ENCODE data around the gene USP4.

USP4 gene

DNA sequence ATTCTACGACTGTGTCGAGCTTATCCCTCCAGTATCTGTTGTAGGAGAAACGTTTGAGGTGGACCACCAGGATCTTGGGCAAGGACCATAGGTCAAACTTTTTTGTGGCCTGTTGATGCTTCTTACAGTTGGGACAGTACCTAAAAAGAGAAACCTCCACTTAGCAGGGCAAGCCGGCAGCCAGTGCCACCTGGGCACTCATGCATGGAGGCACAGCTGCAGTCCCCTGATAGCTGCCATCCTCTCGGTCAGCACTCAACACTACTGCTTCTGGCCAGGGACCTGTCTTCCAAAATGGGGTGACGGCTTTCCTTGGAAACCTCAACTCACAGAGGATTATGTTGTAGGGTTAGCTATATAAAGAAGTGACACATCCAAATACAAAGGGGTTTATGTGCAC lies 55.9 kb downstream of the USP4 start:
- no peak overlapping the region for H3K27ac ChIP-seq (replicated peaks)
- no peaks in the 10 kb centered on the region for H3K27me3 ChIP-seq (ENCODE audit: insufficient read depth, poor library complexity, severe bottlenecking)
- DNase-seq (ENCODE audit: low read depth in 1 of 2, low spot score in 1 of 2) = no peak
- H3K4me3 ChIP-seq (replicated peaks; ENCODE audit: insufficient read depth, low read length) = no peak overlapping the region
- TF ChIP-seq SPI1 (IDR thresholded peaks at IDR 0.05; ENCODE audit: borderline replicate concordance, low read depth) = no peak
- TF ChIP-seq, protein P1, sequence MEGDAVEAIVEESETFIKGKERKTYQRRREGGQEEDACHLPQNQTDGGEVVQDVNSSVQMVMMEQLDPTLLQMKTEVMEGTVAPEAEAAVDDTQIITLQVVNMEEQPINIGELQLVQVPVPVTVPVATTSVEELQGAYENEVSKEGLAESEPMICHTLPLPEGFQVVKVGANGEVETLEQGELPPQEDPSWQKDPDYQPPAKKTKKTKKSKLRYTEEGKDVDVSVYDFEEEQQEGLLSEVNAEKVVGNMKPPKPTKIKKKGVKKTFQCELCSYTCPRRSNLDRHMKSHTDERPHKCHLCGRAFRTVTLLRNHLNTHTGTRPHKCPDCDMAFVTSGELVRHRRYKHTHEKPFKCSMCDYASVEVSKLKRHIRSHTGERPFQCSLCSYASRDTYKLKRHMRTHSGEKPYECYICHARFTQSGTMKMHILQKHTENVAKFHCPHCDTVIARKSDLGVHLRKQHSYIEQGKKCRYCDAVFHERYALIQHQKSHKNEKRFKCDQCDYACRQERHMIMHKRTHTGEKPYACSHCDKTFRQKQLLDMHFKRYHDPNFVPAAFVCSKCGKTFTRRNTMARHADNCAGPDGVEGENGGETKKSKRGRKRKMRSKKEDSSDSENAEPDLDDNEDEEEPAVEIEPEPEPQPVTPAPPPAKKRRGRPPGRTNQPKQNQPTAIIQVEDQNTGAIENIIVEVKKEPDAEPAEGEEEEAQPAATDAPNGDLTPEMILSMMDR (IDR thresholded peaks at IDR 0.05; ENCODE audit: insufficient read depth, low read length) = no peak
- TF ChIP-seq, protein P2, sequence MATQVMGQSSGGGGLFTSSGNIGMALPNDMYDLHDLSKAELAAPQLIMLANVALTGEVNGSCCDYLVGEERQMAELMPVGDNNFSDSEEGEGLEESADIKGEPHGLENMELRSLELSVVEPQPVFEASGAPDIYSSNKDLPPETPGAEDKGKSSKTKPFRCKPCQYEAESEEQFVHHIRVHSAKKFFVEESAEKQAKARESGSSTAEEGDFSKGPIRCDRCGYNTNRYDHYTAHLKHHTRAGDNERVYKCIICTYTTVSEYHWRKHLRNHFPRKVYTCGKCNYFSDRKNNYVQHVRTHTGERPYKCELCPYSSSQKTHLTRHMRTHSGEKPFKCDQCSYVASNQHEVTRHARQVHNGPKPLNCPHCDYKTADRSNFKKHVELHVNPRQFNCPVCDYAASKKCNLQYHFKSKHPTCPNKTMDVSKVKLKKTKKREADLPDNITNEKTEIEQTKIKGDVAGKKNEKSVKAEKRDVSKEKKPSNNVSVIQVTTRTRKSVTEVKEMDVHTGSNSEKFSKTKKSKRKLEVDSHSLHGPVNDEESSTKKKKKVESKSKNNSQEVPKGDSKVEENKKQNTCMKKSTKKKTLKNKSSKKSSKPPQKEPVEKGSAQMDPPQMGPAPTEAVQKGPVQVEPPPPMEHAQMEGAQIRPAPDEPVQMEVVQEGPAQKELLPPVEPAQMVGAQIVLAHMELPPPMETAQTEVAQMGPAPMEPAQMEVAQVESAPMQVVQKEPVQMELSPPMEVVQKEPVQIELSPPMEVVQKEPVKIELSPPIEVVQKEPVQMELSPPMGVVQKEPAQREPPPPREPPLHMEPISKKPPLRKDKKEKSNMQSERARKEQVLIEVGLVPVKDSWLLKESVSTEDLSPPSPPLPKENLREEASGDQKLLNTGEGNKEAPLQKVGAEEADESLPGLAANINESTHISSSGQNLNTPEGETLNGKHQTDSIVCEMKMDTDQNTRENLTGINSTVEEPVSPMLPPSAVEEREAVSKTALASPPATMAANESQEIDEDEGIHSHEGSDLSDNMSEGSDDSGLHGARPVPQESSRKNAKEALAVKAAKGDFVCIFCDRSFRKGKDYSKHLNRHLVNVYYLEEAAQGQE (IDR thresholded peaks at IDR 0.05; ENCODE audit: insufficient replicate concordance, low read depth) = no peak
- TF ChIP-seq GABPA (IDR thresholded peaks at IDR 0.05; ENCODE audit: low read depth) = no peak

DNA sequence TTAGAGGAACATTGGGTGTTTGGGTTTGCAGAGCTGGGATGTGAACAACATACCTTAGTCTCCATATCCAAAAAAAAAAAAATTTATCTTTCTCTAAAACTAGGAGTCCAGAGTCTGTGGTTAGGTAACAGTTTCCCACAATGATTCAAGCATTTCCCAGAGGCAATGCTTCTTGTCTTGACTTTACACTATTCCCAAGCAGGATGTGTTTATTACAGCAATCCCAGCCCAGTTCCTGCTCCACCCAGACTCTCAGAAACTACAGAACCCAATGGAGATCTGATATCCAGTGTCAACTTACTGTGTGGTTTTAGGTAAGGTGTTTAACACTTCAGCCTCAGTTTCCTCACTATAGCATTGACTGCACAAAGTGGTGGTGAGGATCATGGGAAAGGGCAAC lies 60.5 kb downstream of the USP4 start:
- no peak overlapping the region for H3K4me3 ChIP-seq (replicated peaks; ENCODE audit: insufficient read depth, low read length)
- TF ChIP-seq GABPA (IDR thresholded peaks at IDR 0.05; ENCODE audit: low read depth) = no peak
- no peak for TF ChIP-seq POLR2AphosphoS5 (IDR thresholded peaks at IDR 0.05; ENCODE audit: low read depth)
- TF ChIP-seq SPI1 (IDR thresholded peaks at IDR 0.05; ENCODE audit: borderline replicate concordance, low read depth) = no peak
- TF ChIP-seq, protein P1 (IDR thresholded peaks at IDR 0.05; ENCODE audit: insufficient read depth, low read length) = no peak
- TF ChIP-seq, protein P2 (IDR thresholded peaks at IDR 0.05; ENCODE audit: insufficient replicate concordance, low read depth) = no peak
- no peaks in the 10 kb centered on the region for H3K27me3 ChIP-seq (ENCODE audit: insufficient read depth, poor library complexity, severe bottlenecking)
- DNase-seq (ENCODE audit: low read depth in 1 of 2, low spot score in 1 of 2) = no peak
- H3K27ac ChIP-seq (replicated peaks) = no peak overlapping the region

DNA sequence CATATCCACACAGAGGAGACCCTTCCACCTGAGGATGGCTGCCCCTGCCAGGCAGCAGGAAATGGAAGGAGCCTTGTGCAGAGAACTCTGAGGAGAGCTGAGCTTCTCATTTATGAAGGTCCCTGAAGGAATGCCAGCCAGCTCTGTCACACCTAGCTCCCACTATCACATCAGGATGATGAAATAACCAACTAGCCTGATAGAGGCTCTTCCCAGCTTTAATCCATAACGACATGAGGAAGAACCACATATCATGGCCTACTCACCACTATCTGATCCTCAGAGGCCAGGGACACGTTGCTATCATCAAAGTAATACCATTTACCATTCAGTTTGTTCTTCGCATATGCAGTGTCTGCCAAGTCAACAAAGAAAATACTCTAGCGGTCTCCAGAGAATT lies 61.3 kb downstream of the USP4 start:
- no peak overlapping the region for H3K27ac ChIP-seq (replicated peaks)
- DNase-seq (ENCODE audit: low read depth in 1 of 2, low spot score in 1 of 2) = no peak
- H3K27me3 ChIP-seq (ENCODE audit: insufficient read depth, poor library complexity, severe bottlenecking) = no peaks in the 10 kb centered on the region
- H3K4me3 ChIP-seq (replicated peaks; ENCODE audit: insufficient read depth, low read length) = no peak overlapping the region
- TF ChIP-seq, protein P1 (IDR thresholded peaks at IDR 0.05; ENCODE audit: insufficient read depth, low read length) = no peak
- TF ChIP-seq POLR2AphosphoS5 (IDR thresholded peaks at IDR 0.05; ENCODE audit: low read depth) (no peak), SPI1 (IDR thresholded peaks at IDR 0.05; ENCODE audit: borderline replicate concordance, low read depth) (no peak), GABPA (IDR thresholded peaks at IDR 0.05; ENCODE audit: low read depth) (no peak)
- TF ChIP-seq, protein P2 (IDR thresholded peaks at IDR 0.05; ENCODE audit: insufficient replicate concordance, low read depth) = no peak

Measured in HL-60 (cell line).